H9 (cell line): Measurements from ENCODE around the gene MINDY4. TPM values are rescaled to one million over a fixed set of nuclear protein-coding genes. Genes with fewer than 3 reads are reported as not detected.

ENCODE experiments used
- DNase-seq: peaks from one replicate; pipeline ENCODE4 v3.0.0-alpha.2; 2017
- H2AFZ ChIP-seq: one replicate; pipeline ENCODE4 v1.6.1; 2013; ENCODE audit warnings: mild to moderate bottlenecking, low read length, control low read depth, moderate library complexity
- H2AK5ac ChIP-seq: 2 replicates; pipeline ENCODE4 v1.6.1; 2013; ENCODE audit warnings: low read length, control low read depth, mixed read lengths; ENCODE audit not compliant: insufficient read length
- H2BK120ac ChIP-seq: one replicate; pipeline ENCODE4 v1.6.1; 2013; ENCODE audit warnings: low read depth, mild to moderate bottlenecking, low read length, control low read depth, inconsistent platforms; ENCODE audit not compliant: poor library complexity, severe bottlenecking
- H2BK12ac ChIP-seq: 2 replicates; pipeline ENCODE4 v1.6.1; 2013; ENCODE audit warnings: low read length, control low read depth, mixed read lengths, low read depth; ENCODE audit not compliant: insufficient read length
- H2BK15ac ChIP-seq: 2 replicates; pipeline ENCODE4 v1.6.1; 2013; ENCODE audit warnings: low read depth, low read length, control low read depth
- H2BK20ac ChIP-seq: one replicate; pipeline ENCODE4 v1.6.1; 2013; ENCODE audit warnings: low read depth, mild to moderate bottlenecking, low read length, control low read depth, inconsistent platforms; ENCODE audit not compliant: poor library complexity, severe bottlenecking
- H2BK5ac ChIP-seq: 2 replicates; pipeline ENCODE4 v1.6.1; 2013; ENCODE audit warnings: low read length, control low read depth, mixed read lengths; ENCODE audit not compliant: insufficient read length
- H3K14ac ChIP-seq: 2 replicates; pipeline ENCODE4 v1.6.1; 2013; ENCODE audit warnings: low read length, control low read depth; ENCODE audit not compliant: insufficient read depth
- H3K18ac ChIP-seq: 2 replicates; pipeline ENCODE4 v1.6.1; 2013; ENCODE audit warnings: low read depth, mild to moderate bottlenecking, mixed read lengths, low read length, control low read depth; ENCODE audit not compliant: insufficient read length
- H3K23ac ChIP-seq: 2 replicates; pipeline ENCODE4 v1.6.1; 2013; ENCODE audit warnings: low read length, control low read depth, mixed read lengths, low read depth; ENCODE audit not compliant: insufficient read length
- H3K23me2 ChIP-seq: 2 replicates; pipeline ENCODE4 v1.6.1; 2013; ENCODE audit warnings: low read depth, mild to moderate bottlenecking, mixed read lengths, low read length, control low read depth; ENCODE audit not compliant: insufficient read length, poor library complexity, severe bottlenecking
- H3K27ac ChIP-seq: 2 replicates; pipeline ENCODE4 v1.5.1; 2013; ENCODE audit warnings: low read length, control low read depth, mixed read lengths, low read depth; ENCODE audit not compliant: insufficient read length
- H3K27me3 ChIP-seq: 2 replicates; pipeline ENCODE4 v1.6.1; 2013; ENCODE audit warnings: low read length, control low read depth, inconsistent platforms; ENCODE audit not compliant: insufficient read depth
- H3K4ac ChIP-seq: 2 replicates; pipeline ENCODE4 v1.6.1; 2013; ENCODE audit warnings: low read depth, mild to moderate bottlenecking, control low read depth, inconsistent platforms, low read length, moderate library complexity
- H3K4me1 ChIP-seq: 2 replicates; pipeline ENCODE4 v1.6.1; 2013; ENCODE audit warnings: low read length, control low read depth, inconsistent platforms; ENCODE audit not compliant: insufficient read depth
- H3K4me2 ChIP-seq: 2 replicates; pipeline ENCODE4 v1.6.1; 2013; ENCODE audit warnings: low read length, control low read depth, mixed read lengths; ENCODE audit not compliant: insufficient read length, insufficient read depth
- H3K56ac ChIP-seq: 2 replicates; pipeline ENCODE4 v1.6.1; 2013; ENCODE audit warnings: low read depth, mild to moderate bottlenecking, mixed read lengths, low read length, control low read depth; ENCODE audit not compliant: insufficient read length
- H3K79me1 ChIP-seq: 2 replicates; pipeline ENCODE4 v1.6.1; 2013; ENCODE audit warnings: low read depth, mild to moderate bottlenecking, moderate library complexity, low read length, control low read depth, inconsistent platforms; ENCODE audit not compliant: insufficient read depth, poor library complexity, severe bottlenecking
- H3K79me2 ChIP-seq: 2 replicates; pipeline ENCODE4 v1.6.1; 2013; ENCODE audit warnings: low read length, control low read depth, inconsistent platforms; ENCODE audit not compliant: insufficient read depth
- H3K9ac ChIP-seq: 2 replicates; pipeline ENCODE4 v1.6.1; 2013; ENCODE audit warnings: low read length, control low read depth, mixed read lengths; ENCODE audit not compliant: insufficient read length; ENCODE audit errors: extremely low read depth
- H3K9me3 ChIP-seq: one replicate; pipeline ENCODE4 v1.6.1; 2013; ENCODE audit warnings: low read depth, low read length, inconsistent platforms; ENCODE audit not compliant: control insufficient read depth
- H3T11ph ChIP-seq: one replicate; pipeline ENCODE4 v1.6.1; 2013; ENCODE audit warnings: mild to moderate bottlenecking, low read length, control low read depth, inconsistent platforms
- H4K20me1 ChIP-seq: one replicate; pipeline ENCODE4 v1.6.1; 2013; ENCODE audit not compliant: control insufficient read depth, insufficient read length, insufficient read depth
- H4K5ac ChIP-seq: 2 replicates; pipeline ENCODE4 v1.6.1; 2013; ENCODE audit warnings: low read depth, mild to moderate bottlenecking, mixed read lengths, low read length, control low read depth; ENCODE audit not compliant: insufficient read length
- H4K8ac ChIP-seq: replicated peaks from 2 replicates; pipeline ENCODE4 v1.6.1; 2013; ENCODE audit warnings: low read length, control low read depth, mixed read lengths, low read depth; ENCODE audit not compliant: insufficient read length
- H4K91ac ChIP-seq: 2 replicates; pipeline ENCODE4 v1.6.1; 2013; ENCODE audit warnings: low read depth, mild to moderate bottlenecking, moderate library complexity, mixed read lengths, low read length, control low read depth; ENCODE audit not compliant: insufficient read length
- H3K27ac Mint-ChIP-seq, 3 experiments: 2 replicates in 2 of 3; 3 replicates in 1 of 3; pipeline ENCODE4 v1.8.0; 2020 to 2021; ENCODE audit warnings: mixed read lengths in 3 of 3, mild to moderate bottlenecking in 1 of 3, moderate library complexity in 1 of 3
- H3K27me3 Mint-ChIP-seq: 2 replicates; pipeline ENCODE4 v1.8.0; 2021; ENCODE audit warnings: low read depth, mild to moderate bottlenecking, moderate library complexity, mixed read lengths
- H3K36me3 Mint-ChIP-seq, 3 experiments: 2 replicates in 2 of 3; 3 replicates in 1 of 3; pipeline ENCODE4 v1.8.0; 2020 to 2021; ENCODE audit warnings: low read depth in 3 of 3, mixed read lengths in 3 of 3; ENCODE audit not compliant: insufficient read depth in 1 of 3
- H3K4me1 Mint-ChIP-seq, 2 experiments: 2 replicates each; pipeline ENCODE4 v1.8.0; 2020; ENCODE audit warnings: mixed read lengths in 2 of 2
- H3K4me3 Mint-ChIP-seq, 2 experiments: 2 replicates in 1 of 2; 3 replicates in 1 of 2; pipeline ENCODE4 v1.8.0; 2020 to 2021; ENCODE audit warnings: mild to moderate bottlenecking in 2 of 2, mixed read lengths in 2 of 2, moderate library complexity in 1 of 2
- H3K9me3 Mint-ChIP-seq, 2 experiments: 2 replicates in 1 of 2; 3 replicates in 1 of 2; pipeline ENCODE4 v1.8.0; 2020; ENCODE audit warnings: mild to moderate bottlenecking in 2 of 2, mixed read lengths in 2 of 2, moderate library complexity in 1 of 2
- WGBS: extraction: QIAGEN DNeasy Blood & Tissue Kit; methylation state at CpG from one replicate; pipeline ENCODE4 v1.1.7; 2013; ENCODE audit warnings: missing lambda C conversion rate, low lambda C conversion rate, mixed read lengths; ENCODE audit not compliant: insufficient read length; ENCODE audit errors: extremely low coverage; 5-methylcytosine and 5-hydroxymethylcytosine counted together
- total RNA-seq: library from RNA; stranded (reverse); gene quantifications from 2 replicates; pipeline ENCODE4 v1.2.1, GENCODE V29; 2021
- TF ChIP-seq, protein P1 (sequence below): fragments of 200-600 bp; sonication (generic); conservative IDR thresholded peaks from 3 replicates; pipeline ENCODE4 v1.8.0; 2021; ENCODE audit warnings: antibody characterized with exemption, mild to moderate bottlenecking

MINDY4 gene
- total RNA-seq, 1 experiment from 2014 or later: 3.1 TPM

DNA sequence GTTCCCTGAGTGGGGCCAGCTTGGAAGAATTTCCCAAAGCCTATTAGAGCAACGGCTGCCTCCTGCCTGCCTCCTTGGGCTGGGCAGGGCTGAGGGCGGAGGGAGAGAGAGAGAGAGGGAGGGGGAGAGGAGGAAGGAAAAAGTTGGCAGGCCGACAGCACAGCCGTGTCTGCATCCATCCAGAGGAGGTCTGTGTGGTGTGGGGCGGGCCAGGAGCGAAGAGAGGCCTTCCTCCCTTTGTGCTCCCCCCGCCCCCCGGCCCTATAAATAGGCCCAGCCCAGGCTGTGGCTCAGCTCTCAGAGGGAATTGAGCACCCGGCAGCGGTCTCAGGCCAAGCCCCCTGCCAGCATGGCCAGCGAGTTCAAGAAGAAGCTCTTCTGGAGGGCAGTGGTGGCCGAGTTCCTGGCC is 140.3 kb downstream of the MINDY4 start, which contains the start of gene AQP1:
TSS of gene AQP1 (plus strand) at position 293 of the 409 bp plus-strand sequence. CDS start at position 350, 57 bp downstream.
- Histone ChIP-seq H4K8ac (no peak within 1 kb of the TSS), H4K91ac (no peak within 1 kb of the TSS), H3K27me3 (no peaks in the 10 kb centered on the region), H2BK20ac (no peak within 1 kb of the TSS), H2BK5ac (no peak within 1 kb of the TSS), H2AFZ (no peak within 1 kb of the TSS), H3K4me1 (no peaks in the 10 kb centered on the region), H2BK120ac (no peak within 1 kb of the TSS), H3K9me3 (no peaks in the 10 kb centered on the region), H3K27ac (no peak within 1 kb of the TSS), H3K4ac (no peak within 1 kb of the TSS), H3K14ac (no peak within 1 kb of the TSS), H2AK5ac (no peak within 1 kb of the TSS), H3T11ph (no peak within 1 kb of the TSS), H3K4me2 (no peak within 1 kb of the TSS), H3K79me2 (no peaks in the 10 kb centered on the region), H3K18ac (no peak within 1 kb of the TSS), H3K23ac (no peak within 1 kb of the TSS), H3K56ac (no peak within 1 kb of the TSS), H3K9ac (no peak within 1 kb of the TSS), H3K79me1 (no peaks in the 10 kb centered on the region), H2BK15ac (no peak within 1 kb of the TSS), H2BK12ac (no peak within 1 kb of the TSS), H4K20me1 (no peaks in the 10 kb centered on the region), H3K23me2 (no peaks in the 10 kb centered on the region), H4K5ac (no peak within 1 kb of the TSS)
- peaks cover 13 to 36% of the 10 kb centered on the region in 2 experiments for H3K4me1 Mint-ChIP-seq
- no peak for DNase-seq
- TF ChIP-seq, protein P1, sequence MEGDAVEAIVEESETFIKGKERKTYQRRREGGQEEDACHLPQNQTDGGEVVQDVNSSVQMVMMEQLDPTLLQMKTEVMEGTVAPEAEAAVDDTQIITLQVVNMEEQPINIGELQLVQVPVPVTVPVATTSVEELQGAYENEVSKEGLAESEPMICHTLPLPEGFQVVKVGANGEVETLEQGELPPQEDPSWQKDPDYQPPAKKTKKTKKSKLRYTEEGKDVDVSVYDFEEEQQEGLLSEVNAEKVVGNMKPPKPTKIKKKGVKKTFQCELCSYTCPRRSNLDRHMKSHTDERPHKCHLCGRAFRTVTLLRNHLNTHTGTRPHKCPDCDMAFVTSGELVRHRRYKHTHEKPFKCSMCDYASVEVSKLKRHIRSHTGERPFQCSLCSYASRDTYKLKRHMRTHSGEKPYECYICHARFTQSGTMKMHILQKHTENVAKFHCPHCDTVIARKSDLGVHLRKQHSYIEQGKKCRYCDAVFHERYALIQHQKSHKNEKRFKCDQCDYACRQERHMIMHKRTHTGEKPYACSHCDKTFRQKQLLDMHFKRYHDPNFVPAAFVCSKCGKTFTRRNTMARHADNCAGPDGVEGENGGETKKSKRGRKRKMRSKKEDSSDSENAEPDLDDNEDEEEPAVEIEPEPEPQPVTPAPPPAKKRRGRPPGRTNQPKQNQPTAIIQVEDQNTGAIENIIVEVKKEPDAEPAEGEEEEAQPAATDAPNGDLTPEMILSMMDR: no peak
- H3K27ac Mint-ChIP-seq: peak within 1 kb of the TSS in 1 of 3 experiments; percentile 53; a peak in 2 of 7 replicates
- WGBS: no CpG with 5 or more reads among the region's 12 CpGs
- H3K4me3 Mint-ChIP-seq: no peak within 1 kb of the TSS; a peak in 1 of 5 replicates
- peaks cover 3% of the 10 kb centered on the region for H3K27me3 Mint-ChIP-seq
- no peaks in the 10 kb centered on the region for H3K9me3 Mint-ChIP-seq
- no peaks in the 10 kb centered on the region for H3K36me3 Mint-ChIP-seq
